ENCODE results near the gene MDK.
A peak's percentile ranks its signal among the peaks of the same experiment; 100 is the strongest.

Gene MDK

DNA sequence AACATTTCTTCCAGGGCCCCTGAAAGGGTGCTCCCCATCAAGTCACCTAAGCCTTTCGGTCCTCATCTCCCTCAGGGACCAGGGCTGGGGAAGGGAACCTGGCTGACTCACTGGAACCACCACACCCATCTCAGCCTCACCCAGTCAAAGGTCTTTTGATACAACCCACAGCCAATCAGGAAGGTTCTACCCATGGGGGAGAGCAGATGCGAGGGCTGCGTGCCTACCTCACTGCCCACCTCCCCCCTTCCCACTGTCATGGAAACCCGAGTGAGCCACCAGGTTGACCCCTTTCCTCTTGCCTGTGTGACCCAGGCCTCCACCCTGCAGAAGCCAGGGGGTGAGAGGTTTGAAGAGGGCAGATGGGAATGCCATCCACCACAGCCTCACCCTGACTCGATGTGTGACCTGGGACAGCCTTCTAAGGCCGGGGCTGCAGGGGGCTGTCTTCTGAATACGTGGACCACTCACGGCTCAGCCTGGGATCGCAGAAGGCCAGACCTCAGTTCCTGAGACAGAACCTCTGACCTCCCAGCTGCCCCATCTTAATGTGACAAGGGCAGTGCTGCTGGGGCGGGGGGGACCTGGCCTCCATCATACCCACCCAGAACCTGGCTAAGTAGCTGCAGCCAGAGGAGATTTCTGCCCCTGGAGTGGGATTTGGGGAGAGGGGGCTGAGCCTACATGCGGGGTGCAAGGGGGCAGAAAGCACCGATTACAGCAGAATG is 2.7 kb downstream of the MDK start:
- DNase-seq = no peak

DNA sequence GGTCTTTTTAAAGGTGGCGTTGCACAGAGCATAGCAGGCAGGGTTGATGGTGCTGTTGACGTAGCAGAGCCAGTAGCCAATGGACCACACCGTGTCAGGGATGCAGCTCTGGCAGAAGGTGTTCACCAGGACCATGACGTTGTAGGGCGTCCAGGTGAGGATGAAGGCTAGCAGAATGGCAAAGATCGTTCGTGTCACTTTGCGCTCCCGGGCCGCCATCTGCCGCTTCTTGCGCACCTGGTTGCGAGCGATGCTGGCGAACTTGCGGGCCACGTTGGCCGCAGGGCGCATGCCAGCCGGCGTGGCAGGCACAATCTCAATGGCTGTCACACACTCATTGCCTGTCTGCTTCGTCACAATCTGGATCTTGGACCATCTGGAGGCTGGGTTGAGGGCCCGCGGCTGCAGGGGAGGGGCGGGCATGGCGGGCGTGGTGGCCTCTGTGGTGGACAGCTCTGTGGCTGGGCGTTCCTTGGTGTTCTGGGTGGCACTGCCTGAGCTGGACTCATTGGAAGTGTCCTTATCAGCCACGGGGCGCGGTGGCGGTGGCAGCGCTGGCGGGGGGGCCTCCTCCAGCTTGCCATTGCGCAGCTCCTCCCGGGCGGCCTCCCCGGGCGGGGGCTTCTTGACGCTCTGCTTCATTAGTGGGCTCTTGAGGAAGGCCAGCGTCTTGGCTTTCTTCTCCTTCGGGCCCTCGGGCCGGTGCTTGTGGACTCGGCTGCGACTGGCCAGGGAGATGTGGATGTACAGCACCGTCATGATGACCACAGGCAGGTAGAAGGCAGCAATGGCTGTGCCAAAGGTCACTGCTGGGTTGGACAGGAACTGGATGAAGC is 3.9 kb downstream of the MDK start:
- DNase-seq = no peak

DNA sequence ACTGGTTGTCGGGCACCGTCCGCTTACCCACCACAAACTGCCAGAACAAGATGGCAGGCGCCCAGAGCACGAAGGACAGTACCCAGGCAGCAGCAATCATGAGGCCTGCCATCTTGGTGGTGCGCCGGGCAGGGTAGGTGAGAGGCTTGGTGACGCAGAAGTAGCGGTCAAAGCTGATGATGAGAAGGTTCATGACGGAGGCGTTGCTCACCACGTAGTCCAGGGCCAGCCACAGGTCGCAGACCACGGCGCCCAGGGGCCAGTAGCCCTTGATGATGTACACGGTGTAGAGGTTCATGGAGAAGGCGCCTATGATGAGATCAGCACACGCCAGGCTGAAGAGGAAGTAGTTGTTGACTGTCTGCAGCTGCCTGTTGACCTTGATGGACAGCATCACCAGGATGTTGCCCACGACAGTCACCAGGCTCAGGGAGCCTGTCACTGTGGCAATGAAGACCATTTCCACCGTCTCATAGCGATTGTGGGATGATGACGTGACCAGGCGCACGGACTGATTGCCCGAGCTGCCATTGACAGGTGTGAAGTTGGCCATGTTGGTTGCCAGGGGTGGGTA is 4.6 kb downstream of the MDK start:
- no peak for DNase-seq

DNA sequence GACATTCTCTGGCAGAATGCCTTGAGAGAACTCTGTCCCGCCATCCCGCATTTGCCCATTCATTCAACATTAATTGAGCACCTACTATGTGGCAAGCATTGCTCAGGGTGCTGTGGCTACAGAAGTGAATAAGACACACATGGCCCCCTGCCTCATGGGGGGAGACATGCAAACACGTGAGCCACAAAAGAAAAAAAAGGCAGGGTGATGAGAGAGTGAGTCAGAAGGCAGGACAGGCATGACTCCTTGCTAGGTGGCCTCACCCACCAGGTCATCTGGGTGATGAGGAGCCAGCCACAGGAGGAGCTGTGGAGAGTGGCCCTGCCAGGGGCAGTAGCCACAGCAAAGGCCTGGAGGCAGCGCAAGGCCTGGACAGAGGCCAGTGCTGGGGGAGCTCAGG is 5.2 kb downstream of the MDK start:
- DNase-seq = no peak

DNA sequence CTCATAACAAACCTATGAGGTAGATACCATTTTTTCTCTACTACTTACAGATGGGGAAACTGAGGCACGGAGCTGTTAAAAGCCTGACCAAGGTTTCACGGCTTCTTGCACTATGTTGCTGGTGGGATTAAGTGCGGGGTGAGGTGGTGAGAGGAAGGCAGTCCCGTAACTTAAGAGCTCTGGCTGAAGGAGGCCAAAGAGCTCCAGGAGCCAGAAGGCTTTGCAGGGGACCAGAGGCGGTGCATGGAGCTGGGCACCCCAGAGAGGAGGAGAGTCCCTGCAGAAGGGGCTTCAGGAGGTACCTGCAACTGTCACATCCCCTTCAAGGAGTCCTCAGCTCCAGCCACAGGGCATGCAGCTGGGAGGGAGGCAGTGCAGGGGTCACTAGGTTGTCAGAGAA is 6.0 kb downstream of the MDK start:
- no peak for DNase-seq

DNA sequence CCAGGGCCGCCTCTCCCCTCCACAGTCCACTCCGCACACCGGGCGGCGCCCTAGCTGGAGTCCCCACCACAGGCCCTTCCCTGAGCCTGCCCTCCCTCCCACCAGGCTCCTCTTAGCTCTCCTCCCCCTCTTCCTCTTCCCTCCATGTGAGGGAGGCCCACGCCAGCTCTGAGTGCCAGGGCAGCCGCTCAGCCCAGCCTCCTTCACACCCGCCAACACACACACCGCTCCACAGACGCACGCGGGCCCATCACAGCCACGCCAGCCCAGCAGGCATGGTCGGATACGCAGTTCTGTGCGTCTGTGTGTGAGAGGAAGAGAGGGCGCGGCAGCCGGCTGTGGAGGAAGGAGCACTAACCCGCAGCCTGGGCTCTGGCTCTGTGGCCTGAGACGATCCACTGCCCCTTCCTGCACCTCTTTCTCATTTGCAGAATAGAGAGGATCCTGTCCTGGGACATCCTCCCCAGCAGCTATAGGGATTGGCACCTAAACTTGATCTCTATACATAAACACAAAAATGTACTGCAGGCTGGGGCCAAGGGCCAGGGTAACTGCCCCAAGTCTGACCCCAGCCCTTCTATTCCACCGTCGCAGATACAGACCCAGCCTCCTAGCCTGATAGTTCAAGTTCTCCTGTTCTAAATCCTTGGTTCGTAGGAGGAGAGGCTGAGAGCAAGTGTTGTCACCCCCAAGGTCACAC is 6.6 kb downstream of the MDK start:
- no peak for DNase-seq

DNA sequence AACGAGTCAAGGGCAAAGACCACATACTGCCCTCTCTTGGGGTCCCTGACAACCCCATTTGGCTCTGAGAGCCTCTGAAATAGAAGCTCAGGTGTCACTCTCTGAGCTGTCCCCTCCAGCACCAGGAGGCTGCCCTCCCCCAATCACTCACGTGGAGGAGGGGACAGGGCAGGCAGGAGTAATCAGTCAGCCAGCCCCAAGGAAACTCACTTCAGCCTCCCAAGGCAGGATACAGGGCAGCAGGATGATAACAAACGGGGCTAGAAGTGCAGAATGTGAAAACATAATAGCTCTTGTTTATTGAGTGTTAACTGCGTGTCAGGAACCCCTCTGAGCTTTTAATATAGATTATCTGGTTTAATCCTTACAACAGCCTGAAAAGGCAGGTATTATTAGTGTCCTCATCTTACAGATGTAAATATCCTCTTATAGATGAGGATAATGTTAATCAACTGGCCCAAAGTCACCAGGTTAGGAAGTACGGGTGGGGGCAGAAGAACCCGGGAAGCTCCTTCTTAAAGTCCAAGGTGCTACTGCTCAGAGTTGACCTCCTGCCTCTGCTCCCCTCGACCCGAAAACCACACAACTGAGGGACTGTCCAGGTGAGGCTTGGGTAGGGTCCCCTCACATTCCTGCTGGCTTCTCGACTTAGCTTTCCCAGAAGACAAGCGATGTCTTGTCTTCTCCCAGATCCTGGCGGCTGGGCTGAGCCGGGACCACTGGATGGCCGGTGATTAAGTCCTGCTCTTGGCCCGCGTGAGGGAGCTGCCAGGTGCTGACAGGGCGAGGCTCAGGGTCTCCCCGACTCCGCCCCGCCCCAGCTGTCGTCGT is 7.4 kb downstream of the MDK start:
- DNase-seq = peak in 1 of 2 experiments; percentile 13

DNA sequence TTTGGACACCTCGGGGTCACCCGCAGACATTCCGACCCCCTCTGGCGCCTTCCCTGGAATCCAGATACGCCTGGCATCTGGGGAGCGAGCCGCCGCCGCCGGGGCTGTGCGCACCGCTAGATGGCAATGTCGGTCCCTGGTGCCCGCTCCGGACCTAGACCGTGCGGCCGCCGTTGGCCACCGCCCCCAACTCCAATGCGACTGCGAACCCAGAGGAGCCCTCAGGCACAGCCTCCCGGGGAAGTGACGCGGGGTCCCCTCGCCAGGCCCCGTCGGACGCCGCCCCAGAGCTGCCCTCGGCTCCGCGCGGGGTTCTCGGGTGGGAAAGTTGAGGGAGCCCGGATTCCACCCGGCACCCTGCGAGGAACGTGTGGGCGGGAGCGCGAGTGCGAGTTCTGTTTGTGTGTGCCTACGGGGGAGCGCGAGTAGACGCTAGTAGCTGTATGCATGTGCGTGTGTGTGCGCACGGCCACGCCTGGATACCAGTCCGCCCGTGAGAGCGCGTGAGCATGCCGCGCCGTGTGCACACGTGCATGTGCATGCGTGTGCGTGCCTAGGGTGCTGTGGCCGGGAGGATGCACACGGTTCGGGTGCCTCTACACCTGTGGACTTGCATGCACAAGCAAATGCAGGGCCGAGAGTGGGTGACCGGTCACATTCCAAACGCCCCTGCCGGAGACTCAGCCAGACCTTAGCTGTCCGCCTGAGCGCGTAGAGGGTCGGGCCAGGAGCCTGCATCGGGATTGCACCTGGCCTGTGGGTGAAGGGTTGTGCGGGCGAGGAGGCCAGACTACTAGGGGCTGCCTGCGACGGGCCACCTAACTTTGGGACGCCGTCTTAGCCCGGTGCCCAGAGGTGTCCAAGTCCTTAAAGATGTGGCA is 8.2 kb downstream of the MDK start:
- DNase-seq = peak; percentile 49 to 67

DNA sequence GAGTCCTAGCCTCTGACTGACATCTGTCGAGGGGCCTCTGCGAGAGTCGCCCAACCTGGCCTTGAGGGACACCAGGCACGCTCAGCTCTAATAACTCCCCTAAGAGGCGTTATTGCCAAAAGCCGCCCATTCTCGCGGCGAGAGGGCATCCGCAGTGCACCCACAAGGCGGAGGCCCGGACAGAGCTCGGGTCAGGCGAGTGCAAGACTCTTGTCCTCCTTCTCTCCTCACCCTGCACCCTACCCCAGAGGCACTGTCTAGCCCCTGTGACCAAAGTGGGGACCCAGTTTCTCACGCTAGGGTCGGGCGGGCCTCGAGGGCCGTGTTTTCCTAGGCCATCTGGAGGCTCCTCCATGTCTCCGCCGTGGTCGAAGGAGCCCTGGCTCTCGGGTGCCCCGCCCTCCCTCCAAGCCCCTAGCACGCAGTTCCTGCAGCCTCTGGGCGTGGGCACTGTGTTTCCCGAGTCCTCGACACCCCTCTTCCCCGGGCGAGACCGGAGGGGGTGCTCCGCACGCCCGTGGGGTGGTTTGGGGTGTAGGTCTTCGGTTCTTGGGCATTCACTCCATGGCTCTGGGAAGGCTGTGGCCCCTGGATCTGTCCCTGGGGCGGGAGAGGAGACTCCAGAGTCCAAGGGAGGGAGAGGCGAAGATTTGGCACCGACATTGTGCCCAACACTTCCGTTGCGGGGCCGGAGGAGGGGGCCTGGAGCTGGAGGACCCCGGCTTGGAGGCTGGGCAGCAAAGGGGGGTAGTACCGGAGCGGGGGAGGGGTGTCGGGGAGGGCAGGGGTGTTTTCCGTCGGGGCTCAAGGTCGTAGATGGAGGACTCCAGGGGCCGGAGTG is 9.1 kb downstream of the MDK start:
- peak in 1 of 2 experiments; percentile 46 for DNase-seq

DNA sequence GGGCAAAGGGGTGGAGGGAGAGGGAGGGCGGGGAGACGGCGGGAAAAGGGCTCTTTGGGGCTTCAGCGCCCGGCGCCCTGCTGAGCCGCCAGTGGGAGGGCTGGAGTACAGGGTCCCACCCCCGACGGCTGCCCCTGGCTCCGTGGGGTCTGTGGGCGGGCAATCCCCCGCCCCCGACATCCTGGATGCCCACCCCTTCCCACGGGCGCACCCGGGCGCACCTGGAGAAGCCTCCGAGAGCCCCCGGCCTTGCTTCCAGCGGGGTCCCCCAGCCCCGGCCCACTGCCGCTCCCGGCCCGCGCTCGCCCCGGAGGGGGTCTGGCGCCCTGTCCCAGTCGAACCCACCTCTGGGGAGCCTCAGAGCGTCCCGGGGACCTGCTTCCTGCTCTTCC is 9.7 kb downstream of the MDK start:
- DNase-seq = no peak

DNA sequence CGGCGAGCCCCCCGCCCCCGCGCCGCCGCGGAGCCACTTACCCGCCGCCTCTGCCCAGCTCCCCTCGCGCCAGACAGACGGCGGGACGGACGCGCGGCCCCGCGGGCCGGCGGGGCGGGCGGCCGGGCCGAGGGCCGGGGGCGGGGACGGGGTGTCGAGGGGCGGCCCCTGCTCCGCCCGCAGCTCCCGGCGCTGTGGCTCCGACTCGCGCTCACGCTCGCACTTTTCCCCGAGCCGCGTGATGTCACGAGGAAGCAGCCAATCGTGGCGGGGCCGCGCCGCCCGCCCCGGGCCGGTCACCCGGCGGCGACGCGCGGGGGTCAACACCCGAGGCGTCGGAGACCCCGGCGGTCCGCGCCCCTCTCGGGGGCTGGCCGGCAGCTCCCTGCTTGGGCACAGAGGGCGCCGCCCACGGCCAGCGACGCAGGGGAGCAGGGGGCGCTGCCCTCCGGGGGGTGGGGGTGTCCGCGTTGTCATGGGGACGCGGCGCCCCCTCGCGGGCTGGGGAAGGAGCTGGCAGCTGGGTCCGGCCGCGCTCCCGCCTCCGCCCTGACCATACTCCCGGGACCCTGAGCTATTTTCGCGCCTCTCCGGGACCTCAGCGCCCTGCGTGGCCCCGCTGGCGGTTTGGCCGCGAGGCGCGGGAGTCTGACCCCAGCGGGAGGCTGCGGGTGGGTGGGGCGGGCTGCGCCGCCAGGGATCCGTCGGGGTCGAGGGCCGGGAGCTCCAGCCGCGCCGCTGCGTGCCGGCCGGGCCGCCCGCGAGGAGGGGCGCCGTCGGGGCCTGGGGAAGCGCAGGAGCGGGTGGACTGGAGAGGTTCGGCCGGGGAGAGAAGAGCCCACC is 10.3 kb downstream of the MDK start, which contains the start of gene CHRM4:
CHRM4 (minus strand) TSS at position 199 of the 843 bp plus-strand sequence. CDS start 5,219 bp downstream, outside the sequence.
- DNase-seq = peak; percentile 59 to 79

DNA sequence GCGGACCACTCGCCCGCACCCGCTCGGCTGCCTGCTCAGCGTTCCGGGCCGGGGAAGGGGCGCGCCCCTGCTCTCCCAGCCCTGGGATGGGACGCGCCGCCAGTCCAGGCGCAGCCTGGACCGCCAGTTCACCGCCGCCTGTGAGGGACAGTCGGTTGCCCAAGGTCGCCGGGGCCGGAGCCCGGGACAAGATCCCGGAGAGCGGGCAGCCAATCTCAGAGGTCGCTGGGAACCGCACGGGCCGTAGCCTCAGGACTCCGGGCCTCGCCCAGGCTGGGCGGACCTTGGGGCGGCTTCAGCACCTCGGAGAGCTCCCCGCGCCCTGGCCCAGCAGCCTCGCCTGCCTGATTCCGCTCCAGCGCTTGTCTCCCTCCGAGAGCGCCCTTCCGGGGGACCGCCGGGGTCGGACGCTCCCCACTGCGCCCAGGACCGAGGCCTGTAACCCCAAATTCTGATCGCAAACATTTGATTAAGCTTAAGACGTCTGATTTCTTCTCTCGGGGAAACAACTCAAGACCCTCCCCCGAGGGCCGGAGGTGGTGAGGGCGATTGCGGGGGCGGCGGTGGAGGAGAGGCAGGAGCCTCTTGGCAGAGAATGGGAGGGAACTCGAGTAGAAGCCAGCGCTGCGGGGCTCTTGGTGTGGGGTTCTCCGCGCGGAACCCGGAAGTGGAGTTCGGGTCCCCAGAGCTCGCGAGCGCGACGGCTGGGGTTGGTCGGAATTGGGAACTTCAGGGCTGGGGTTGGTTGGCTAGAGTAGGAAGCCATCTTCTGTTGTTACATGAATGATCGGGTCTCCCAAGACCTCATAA is 11.2 kb downstream of the MDK start:
- peak in 1 of 2 experiments; percentile 26 for DNase-seq

DNA sequence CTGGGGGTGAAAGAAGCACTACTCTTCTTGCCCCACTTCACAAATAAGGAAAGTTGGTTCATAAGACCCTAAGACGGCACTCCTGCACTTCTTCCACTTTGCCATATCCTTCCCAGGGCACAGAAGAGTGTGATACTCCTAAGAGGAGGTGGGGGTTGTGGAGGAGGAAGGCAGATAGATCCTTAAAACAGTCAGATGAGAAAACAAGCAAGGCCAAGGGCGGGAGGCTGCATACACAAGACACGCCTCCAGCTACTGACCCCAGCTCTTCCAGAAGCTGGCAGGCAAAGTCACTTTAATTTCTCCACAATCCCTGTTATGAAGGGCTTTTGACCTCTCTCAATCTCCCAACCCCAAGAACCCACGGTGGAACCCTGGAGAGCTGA is 11.8 kb downstream of the MDK start:
- DNase-seq = no peak

DNA sequence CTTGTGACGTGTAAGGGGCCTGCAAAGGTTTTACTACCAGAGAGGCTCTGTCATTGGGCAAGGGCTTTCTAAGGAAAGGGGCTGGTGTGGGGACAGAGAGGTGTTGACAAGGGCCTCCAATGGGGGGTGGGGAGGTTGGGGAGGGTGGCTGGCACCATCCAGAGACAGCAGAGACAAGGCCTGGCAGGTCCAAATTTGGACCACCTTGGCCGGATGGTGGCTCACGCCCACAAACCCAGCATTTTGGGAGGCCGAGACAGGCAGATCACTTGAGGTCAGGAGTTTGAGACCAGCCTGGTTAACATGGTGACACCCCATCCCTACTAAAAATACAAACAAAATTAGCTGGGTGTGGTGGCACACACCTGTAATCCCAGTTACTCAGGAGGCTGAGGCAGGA is 12.3 kb downstream of the MDK start:
- no peak for DNase-seq

DNA sequence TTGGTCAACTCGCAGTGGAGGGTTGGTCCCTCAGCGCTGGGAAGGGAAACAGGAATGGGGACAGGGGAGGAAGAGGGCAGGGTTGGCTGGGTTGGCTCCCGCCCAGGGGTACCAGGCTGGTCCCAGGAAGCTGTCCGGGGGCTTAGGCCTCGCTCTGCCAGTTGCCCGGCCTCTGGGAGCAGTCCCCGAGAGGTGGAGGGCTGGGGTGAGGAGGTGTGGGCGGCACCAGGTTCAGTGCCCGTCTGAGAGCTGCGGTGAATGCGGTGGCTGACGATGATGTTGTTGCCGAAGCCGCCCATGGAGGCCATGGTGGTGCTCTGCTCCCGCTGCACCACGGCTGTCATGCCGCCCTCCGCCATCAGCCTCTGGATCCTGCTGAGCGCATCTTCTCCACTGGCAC is 16.1 kb downstream of the MDK start:
- no peak for DNase-seq

DNA sequence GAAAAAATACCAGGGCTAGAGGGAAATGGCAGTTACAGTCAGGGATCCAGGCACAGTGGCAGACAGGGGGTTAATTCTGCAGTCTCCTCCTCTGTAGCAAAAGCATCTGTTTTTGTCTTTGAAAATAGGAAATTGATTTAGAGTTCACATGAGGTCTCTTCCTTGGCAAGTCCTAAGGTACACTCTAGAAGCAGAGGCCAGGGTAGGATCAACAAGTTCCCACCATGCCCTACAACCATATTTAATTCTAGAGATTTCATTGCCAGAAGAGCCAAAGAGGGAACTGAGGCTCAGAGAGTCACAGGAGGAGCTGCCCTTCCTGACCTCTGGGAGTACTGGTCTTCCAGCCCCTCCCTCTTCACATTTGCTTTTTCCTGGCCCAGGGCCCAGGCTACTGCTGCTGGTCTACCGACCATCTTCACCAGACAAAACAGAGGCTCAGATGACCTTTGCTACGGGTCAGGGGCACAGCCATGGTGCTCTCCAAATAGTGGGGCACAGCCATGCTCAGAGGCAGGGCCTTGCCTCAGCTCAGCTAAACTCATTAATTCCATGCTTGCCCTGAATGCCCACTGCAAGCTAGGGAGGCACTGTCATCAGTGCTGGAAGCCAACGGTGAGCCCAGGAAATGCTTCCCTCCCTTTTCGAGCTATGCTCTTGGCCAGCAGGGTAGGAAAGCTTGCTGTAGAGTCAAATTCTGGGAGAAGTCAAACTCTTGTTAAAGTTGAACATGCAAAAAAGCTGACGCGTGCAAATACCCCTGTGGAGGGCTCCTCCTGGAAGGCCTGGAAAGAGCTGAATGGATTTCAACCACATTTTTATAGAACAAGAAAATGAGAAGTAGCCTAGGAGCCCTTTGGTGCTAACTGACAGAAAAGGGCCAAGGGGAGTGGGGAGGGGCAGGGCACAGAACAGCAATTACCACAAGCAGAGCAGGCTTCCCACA is 21.8 kb downstream of the MDK start:
- no peak for DNase-seq

DNA sequence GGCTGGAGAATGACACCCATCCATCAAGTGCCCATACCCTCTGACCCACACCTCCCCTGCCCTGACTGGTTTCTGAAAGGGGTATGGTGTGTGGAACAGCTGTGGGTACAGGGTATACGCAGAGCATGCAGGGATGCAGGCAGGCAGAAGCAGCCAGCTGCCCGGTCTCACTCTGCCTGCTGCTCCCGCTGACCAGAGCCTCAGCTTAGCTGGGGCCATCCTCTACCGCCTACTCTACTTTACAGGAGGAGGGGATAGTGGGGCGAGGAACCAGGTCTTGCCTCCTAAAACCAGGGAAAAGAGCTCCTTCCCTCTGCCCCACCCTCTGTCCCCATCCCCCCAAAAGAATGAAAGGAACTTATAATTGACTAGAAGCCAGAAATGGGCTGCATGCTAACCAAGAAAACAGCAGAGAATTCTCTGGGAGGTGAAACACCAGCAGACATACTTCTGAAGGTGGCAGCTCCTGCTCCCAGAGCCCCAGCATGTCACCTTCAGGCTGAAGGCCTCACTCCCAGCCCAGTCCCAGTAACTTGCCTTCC is 23.1 kb downstream of the MDK start:
- no peak for DNase-seq

Measured in NCI-H524 (cell line).